ENCODE measurements around the gene PLA2R1. TPM values are rescaled to one million over a fixed set of nuclear protein-coding genes. Genes with fewer than 3 reads are reported as not detected.

PLA2R1 gene
- total and polyA plus RNA-seq, 10 of the 15 experiments (the other 5 are each of a cell fraction or from before 2014, with no cell fraction given) = 0.01 to 0.05 (median 0.02) TPM; not detected in 6

GRCh38 chr2:160061944-160062291 is 497 bp downstream of the PLA2R1 start:
- Histone ChIP-seq H3K4me2 (ENCODE audit: control insufficient read depth, insufficient read depth) (no peak overlapping the region), H2AFZ (ENCODE audit: control insufficient read depth, low read depth, low read length) (no peak overlapping the region), H4K20me1 (ENCODE audit: control insufficient read depth, insufficient read depth) (no peaks in the 10 kb centered on the region), H3K9me3 (replicated peaks; ENCODE audit: control insufficient read depth, insufficient read depth, low read length) (no peaks in the 10 kb centered on the region), H3K4me1 (ENCODE audit: control insufficient read depth, insufficient read depth, low read length) (no peaks in the 10 kb centered on the region), H3K36me3 (ENCODE audit: control insufficient read depth in 2 of 2, insufficient read depth in 2 of 2, low read length in 1 of 2) (no peaks in the 10 kb centered on the region), H3K27me3 (replicated peaks in 1 of 2; ENCODE audit: control insufficient read depth in 2 of 2, insufficient read depth in 2 of 2, low read length in 1 of 2) (peaks cover 6 to 11% of the 10 kb centered on the region in 2 experiments), H3K79me2 (ENCODE audit: control insufficient read depth, insufficient read depth, low read length) (no peaks in the 10 kb centered on the region), H3K9ac (ENCODE audit: control insufficient read depth, insufficient read depth, low read length) (no peak overlapping the region), H3K27ac (ENCODE audit: control insufficient read depth, insufficient read depth) (no peak overlapping the region), H3K4me3 (no peak overlapping the region)
- WGBS (ENCODE audit: insufficient coverage, insufficient replicate concordance, low lambda C conversion rate, missing lambda C conversion rate) = 19% methylated on average over 21 of the region's 27 CpGs
- ATAC-seq (no peak), DNase-seq (ENCODE audit: low read depth, low spot score) (no peak), FAIRE-seq (no peak)
- ChIA-PET SMC1A (ENCODE audit: uncharacterized antibody, unreplicated experiment) (no interaction called here), RAD21 (ENCODE audit: unreplicated experiment) (no interaction called here), CTCF (no interaction called here), POLR2A (no interaction called here)
- BruUV-seq (replicated peaks) = no TSS peak
- TF ChIP-seq SREBF1 (IDR thresholded peaks at IDR 0.05; ENCODE audit: low read length) (no peak), RAD51 (IDR thresholded peaks at IDR 0.05) (no peak)
- in situ Hi-C loops (cut with MboI) = no loop called here
- intact Hi-C loops (cut with micrococcal nuclease; ENCODE audit: unreplicated experiment) = no loop called here

- RAD21 ChIA-PET (ENCODE audit: unreplicated experiment) = no interaction called here
- TF ChIP-seq ZNF592 (IDR thresholded peaks at IDR 0.05) (no peak), ELK1 (IDR thresholded peaks at IDR 0.05; ENCODE audit: low read depth, low read length) (no peak), BCL3 (IDR thresholded peaks at IDR 0.05; ENCODE audit: borderline replicate concordance, insufficient read depth, low read depth, low read length, poor library complexity, severe bottlenecking) (no peak), ATF2 (IDR thresholded peaks at IDR 0.05; ENCODE audit: low read length) (no peak), ZZZ3 (IDR thresholded peaks at IDR 0.05; ENCODE audit: control insufficient read depth, insufficient read length, low read depth) (no peak), RB1 (IDR thresholded peaks at IDR 0.05; ENCODE audit: borderline replicate concordance) (no peak), CHD2 (IDR thresholded peaks at IDR 0.05; ENCODE audit: borderline replicate concordance, low read depth, low read length) (no peak), KDM1A (IDR thresholded peaks at IDR 0.05; ENCODE audit: borderline replicate concordance) (no peak)
These were observed 882 bp downstream of the PLA2R1 start for GRCh38 chr2:160061533-160061932.

More at GRCh38 chr2:160061533-160061932, 882 bp downstream of the PLA2R1 start:
- no peak overlapping the region for H3K27ac ChIP-seq (ENCODE audit: control insufficient read depth, insufficient read depth)
- FAIRE-seq (no peak), ATAC-seq (no peak), DNase-seq (ENCODE audit: low read depth, low spot score) (no peak)
- H3K36me3 ChIP-seq (ENCODE audit: control insufficient read depth in 2 of 2, insufficient read depth in 2 of 2, low read length in 1 of 2) = no peaks in the 10 kb centered on the region
- no peaks in the 10 kb centered on the region for H3K4me1 ChIP-seq (ENCODE audit: control insufficient read depth, insufficient read depth, low read length)
- peaks cover 6 to 11% of the 10 kb centered on the region in 2 experiments for H3K27me3 ChIP-seq (replicated peaks in 1 of 2; ENCODE audit: control insufficient read depth in 2 of 2, insufficient read depth in 2 of 2, low read length in 1 of 2)
- no peaks in the 10 kb centered on the region for H3K79me2 ChIP-seq (ENCODE audit: control insufficient read depth, insufficient read depth, low read length)
- H2AFZ ChIP-seq (ENCODE audit: control insufficient read depth, low read depth, low read length) = no peak overlapping the region
- in situ Hi-C loops (cut with MboI) = no loop called here
- intact Hi-C loops (cut with micrococcal nuclease; ENCODE audit: unreplicated experiment) = no loop called here
- no peak overlapping the region for H3K9ac ChIP-seq (ENCODE audit: control insufficient read depth, insufficient read depth, low read length)
- POLR2A ChIA-PET = no interaction called here
- H3K4me3 ChIP-seq = no peak overlapping the region
- H4K20me1 ChIP-seq (ENCODE audit: control insufficient read depth, insufficient read depth) = no peaks in the 10 kb centered on the region
- no peak overlapping the region for H3K4me2 ChIP-seq (ENCODE audit: control insufficient read depth, insufficient read depth)
- SMC1A ChIA-PET (ENCODE audit: uncharacterized antibody, unreplicated experiment) = no interaction called here
- CTCF ChIA-PET = no interaction called here
- no peaks in the 10 kb centered on the region for H3K9me3 ChIP-seq (replicated peaks; ENCODE audit: control insufficient read depth, insufficient read depth, low read length)
- no TSS peak for BruUV-seq (replicated peaks)
- 65% methylated on average over 18 of the region's 18 CpGs for WGBS (ENCODE audit: insufficient coverage, insufficient replicate concordance, low lambda C conversion rate, missing lambda C conversion rate)
